Subcutaneous abdominal adipose tissue (tissue), 5 donors: Measurements from ENCODE around the gene KCTD1.

Experiments
- H3K27ac ChIP-seq: one replicate; pipeline ENCODE4 v1.7.0; 2013; ENCODE audit warnings: low read depth, mild to moderate bottlenecking, inconsistent platforms, low read length, moderate library complexity
- H3K27me3 ChIP-seq, 5 donors: one replicate each; pipeline ENCODE4 v1.7.0; 2013; ENCODE audit warnings: low read length in 5 of 5, inconsistent platforms in 1 of 5; ENCODE audit not compliant: control insufficient read depth in 5 of 5, insufficient read depth in 4 of 5
- H3K36me3 ChIP-seq, 5 donors: one replicate each; pipeline ENCODE4 v1.7.0; 2013; ENCODE audit warnings: low read length in 5 of 5; ENCODE audit not compliant: control insufficient read depth in 5 of 5, insufficient read depth in 5 of 5
- H3K4me1 ChIP-seq, 5 donors: one replicate each; pipeline ENCODE4 v1.7.0; 2013; ENCODE audit warnings: low read length in 5 of 5, mild to moderate bottlenecking in 3 of 5, moderate library complexity in 1 of 5; ENCODE audit not compliant: control insufficient read depth in 5 of 5, insufficient read depth in 5 of 5
- H3K4me3 ChIP-seq, 5 donors: one replicate each; pipeline ENCODE4 v1.7.0; 2013; ENCODE audit warnings: low read length in 5 of 5, low read depth in 1 of 5
- H3K9ac ChIP-seq, 5 donors: one replicate each; pipeline ENCODE4 v1.7.0; 2013; ENCODE audit warnings: low read length in 5 of 5, mild to moderate bottlenecking in 4 of 5, moderate library complexity in 3 of 5
- H3K9me3 ChIP-seq, 5 donors: one replicate each; pipeline ENCODE4 v1.7.0; 2013; ENCODE audit warnings: low read length in 5 of 5; ENCODE audit not compliant: control insufficient read depth in 5 of 5
- donor health status: healthy.
- donor health status: healthy.
- donor health status: healthy.
- donor health status: healthy.
- donor health status: healthy.

KCTD1 gene

GRCh38 chr18:26476697-26477096 is 71.7 kb downstream of the KCTD1 start:
- Histone ChIP-seq H3K27me3 (no peaks in the 10 kb centered on the region), H3K36me3 (no peaks in the 10 kb centered on the region), H3K4me3 (no peak overlapping the region), H3K27ac (no peak overlapping the region), H3K9me3 (no peaks in the 10 kb centered on the region), H3K9ac (no peak overlapping the region), H3K4me1 (peaks cover 0 to 13% (median 5%) of the 10 kb centered on the region in 5 donors)

- no peak overlapping the region for H3K4me3 ChIP-seq
- H3K9me3 ChIP-seq = no peaks in the 10 kb centered on the region
- peaks cover 0 to 12% (median 5%) of the 10 kb centered on the region in 5 donors for H3K4me1 ChIP-seq
- H3K27ac ChIP-seq = no peak overlapping the region
- no peaks in the 10 kb centered on the region for H3K27me3 ChIP-seq
- H3K36me3 ChIP-seq = no peaks in the 10 kb centered on the region
- no peak overlapping the region for H3K9ac ChIP-seq
These were observed 73.8 kb downstream of the KCTD1 start for GRCh38 chr18:26474542-26474941.

- H3K36me3 ChIP-seq = no peaks in the 10 kb centered on the region
- H3K27ac ChIP-seq = no peak overlapping the region
These were observed 74.7 kb downstream of the KCTD1 start for GRCh38 chr18:26473672-26474071.

GRCh38 chr18:26471826-26472225 is 76.5 kb downstream of the KCTD1 start:
- Histone ChIP-seq H3K4me3 (no peak overlapping the region), H3K9ac (no peak overlapping the region), H3K4me1 (peaks cover 0 to 8% (median 5%) of the 10 kb centered on the region in 5 donors), H3K27me3 (no peaks in the 10 kb centered on the region), H3K27ac (no peak overlapping the region), H3K9me3 (no peaks in the 10 kb centered on the region), H3K36me3 (no peaks in the 10 kb centered on the region)

More at GRCh38 chr18:26473672-26474071, 74.7 kb downstream of the KCTD1 start:
- Histone ChIP-seq H3K4me3 (peak overlapping the region in 1 of 5 donors; percentile 32), H3K9me3 (no peaks in the 10 kb centered on the region), H3K9ac (no peak overlapping the region), H3K4me1 (peaks cover 0 to 8% (median 5%) of the 10 kb centered on the region in 5 donors), H3K27me3 (no peaks in the 10 kb centered on the region)

- Histone ChIP-seq H3K4me1 (peaks cover 0 to 8% (median 5%) of the 10 kb centered on the region in 5 donors), H3K4me3 (no peak overlapping the region), H3K36me3 (no peaks in the 10 kb centered on the region), H3K9ac (no peak overlapping the region), H3K27ac (no peak overlapping the region), H3K9me3 (no peaks in the 10 kb centered on the region), H3K27me3 (no peaks in the 10 kb centered on the region)
These were observed 77.3 kb downstream of the KCTD1 start for GRCh38 chr18:26471027-26471426.

GRCh38 chr18:26470011-26470637 is 78.2 kb downstream of the KCTD1 start:
- no peak overlapping the region for H3K4me3 ChIP-seq
- H3K9me3 ChIP-seq = no peaks in the 10 kb centered on the region
- H3K4me1 ChIP-seq = peaks cover 0 to 8% (median 5%) of the 10 kb centered on the region in 5 donors
- H3K36me3 ChIP-seq = no peaks in the 10 kb centered on the region
- H3K27ac ChIP-seq = no peak overlapping the region
- no peaks in the 10 kb centered on the region for H3K27me3 ChIP-seq
- H3K9ac ChIP-seq = no peak overlapping the region

GRCh38 chr18:26468931-26469340 is 79.4 kb downstream of the KCTD1 start:
- Histone ChIP-seq H3K27ac (no peak overlapping the region), H3K9ac (no peak overlapping the region), H3K36me3 (no peaks in the 10 kb centered on the region), H3K27me3 (no peaks in the 10 kb centered on the region), H3K9me3 (no peaks in the 10 kb centered on the region), H3K4me1 (peaks cover 0 to 5% (median 4%) of the 10 kb centered on the region in 5 donors), H3K4me3 (no peak overlapping the region)

GRCh38 chr18:26466026-26466425 is 82.3 kb downstream of the KCTD1 start:
- Histone ChIP-seq H3K4me1 (no peaks in the 10 kb centered on the region), H3K27ac (no peak overlapping the region), H3K9ac (no peak overlapping the region), H3K27me3 (no peaks in the 10 kb centered on the region), H3K9me3 (no peaks in the 10 kb centered on the region), H3K4me3 (no peak overlapping the region), H3K36me3 (no peaks in the 10 kb centered on the region)

GRCh38 chr18:26465431-26465830 is 82.9 kb downstream of the KCTD1 start:
- no peaks in the 10 kb centered on the region for H3K4me1 ChIP-seq
- no peak overlapping the region for H3K27ac ChIP-seq
- no peaks in the 10 kb centered on the region for H3K9me3 ChIP-seq
- H3K27me3 ChIP-seq = no peaks in the 10 kb centered on the region
- no peak overlapping the region for H3K4me3 ChIP-seq
- H3K9ac ChIP-seq = no peak overlapping the region
- peaks cover 0 to 1% (median 0%) of the 10 kb centered on the region in 5 donors for H3K36me3 ChIP-seq

- Histone ChIP-seq H3K4me3 (no peak overlapping the region), H3K27ac (no peak overlapping the region)
These were observed 84.0 kb downstream of the KCTD1 start for GRCh38 chr18:26464128-26465011.

More at GRCh38 chr18:26464128-26465011, 84.0 kb downstream of the KCTD1 start:
- Histone ChIP-seq H3K9me3 (no peaks in the 10 kb centered on the region), H3K4me1 (no peaks in the 10 kb centered on the region), H3K27me3 (no peaks in the 10 kb centered on the region), H3K9ac (no peak overlapping the region), H3K36me3 (peaks cover 0 to 9% (median 2%) of the 10 kb centered on the region in 5 donors)
